Neural progenitor cell (in vitro differentiated cells): ENCODE measurements around the gene TGFBR2.

Source experiments
- EZH2phosphoT487 ChIP-seq: fragments of 200-600 bp; sonication (generic); IDR thresholded peaks from 2 replicates; pipeline ENCODE4 v1.6.1; 2017; ENCODE audit warnings: antibody characterized with exemption
- TF ChIP-seq, protein P1 (sequence below): fragments of 200-600 bp; sonication (generic); IDR thresholded peaks from 2 replicates; pipeline ENCODE4 v1.5.1; 2017; ENCODE audit warnings: antibody characterized with exemption, mild to moderate bottlenecking

DNA sequence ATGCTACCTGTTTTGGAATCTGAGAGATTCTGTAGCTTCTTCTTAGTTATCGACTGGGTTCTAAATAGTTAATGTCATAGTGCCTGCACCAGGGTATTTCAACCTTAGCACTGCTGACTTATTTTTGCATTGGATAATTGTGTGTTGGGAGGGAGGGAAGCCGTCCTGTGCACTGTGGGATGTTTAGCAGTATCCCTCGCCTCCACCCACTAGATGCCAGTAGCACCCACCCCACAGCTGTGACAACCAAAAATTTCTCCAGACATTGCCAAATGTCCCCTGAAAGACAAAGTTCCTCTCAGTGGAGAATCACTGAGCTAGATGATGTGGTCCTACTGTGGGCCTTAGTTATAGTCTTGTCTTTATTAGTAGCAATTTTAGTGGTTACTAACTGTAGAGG, 88.3 kb downstream of the TGFBR2 start:
- TF ChIP-seq EZH2phosphoT487 = no peak
- TF ChIP-seq, protein P1, sequence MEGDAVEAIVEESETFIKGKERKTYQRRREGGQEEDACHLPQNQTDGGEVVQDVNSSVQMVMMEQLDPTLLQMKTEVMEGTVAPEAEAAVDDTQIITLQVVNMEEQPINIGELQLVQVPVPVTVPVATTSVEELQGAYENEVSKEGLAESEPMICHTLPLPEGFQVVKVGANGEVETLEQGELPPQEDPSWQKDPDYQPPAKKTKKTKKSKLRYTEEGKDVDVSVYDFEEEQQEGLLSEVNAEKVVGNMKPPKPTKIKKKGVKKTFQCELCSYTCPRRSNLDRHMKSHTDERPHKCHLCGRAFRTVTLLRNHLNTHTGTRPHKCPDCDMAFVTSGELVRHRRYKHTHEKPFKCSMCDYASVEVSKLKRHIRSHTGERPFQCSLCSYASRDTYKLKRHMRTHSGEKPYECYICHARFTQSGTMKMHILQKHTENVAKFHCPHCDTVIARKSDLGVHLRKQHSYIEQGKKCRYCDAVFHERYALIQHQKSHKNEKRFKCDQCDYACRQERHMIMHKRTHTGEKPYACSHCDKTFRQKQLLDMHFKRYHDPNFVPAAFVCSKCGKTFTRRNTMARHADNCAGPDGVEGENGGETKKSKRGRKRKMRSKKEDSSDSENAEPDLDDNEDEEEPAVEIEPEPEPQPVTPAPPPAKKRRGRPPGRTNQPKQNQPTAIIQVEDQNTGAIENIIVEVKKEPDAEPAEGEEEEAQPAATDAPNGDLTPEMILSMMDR = no peak
